Uterus (tissue), 4 donors: ENCODE data around the gene LSS. TPM values are rescaled to one million over a fixed set of nuclear protein-coding genes. Genes with fewer than 3 reads are reported as not detected.

ENCODE experiments used
- DNase-seq, 2 donors: peaks; one replicate each; pipeline ENCODE4 v3.0.0-alpha.2; 2019 to 2020
- H3K27ac ChIP-seq, 2 donors: fragments of 200-600 bp; sonication (generic); 1 replicate in 1 of 2; 2 replicates in 1 of 2; pipeline ENCODE4 v1.5.1; 2016 to 2018
- H3K27me3 ChIP-seq, 2 donors: fragments of 200-600 bp; sonication (generic); one replicate each; pipeline ENCODE4 v1.5.1; 2018 to 2019; ENCODE audit warnings: control low read depth in 1 of 2
- H3K36me3 ChIP-seq, 2 donors: fragments of 200-600 bp; sonication (generic); one replicate each; pipeline ENCODE4 v1.5.1; 2019; ENCODE audit warnings: control low read depth in 1 of 2
- H3K4me1 ChIP-seq, 2 donors: fragments of 200-600 bp; sonication (generic); one replicate each; pipeline ENCODE4 v1.5.1; 2018 to 2019; ENCODE audit warnings: control low read depth in 1 of 2
- H3K4me3 ChIP-seq, 2 donors: fragments of 200-600 bp; sonication (generic); 1 replicate in 1 of 2; 2 replicates in 1 of 2; pipeline ENCODE4 v1.5.1; 2018 to 2019; ENCODE audit warnings: mild to moderate bottlenecking in 1 of 2
- H3K9me3 ChIP-seq, 2 donors: fragments of 200-600 bp; sonication (generic); one replicate each; pipeline ENCODE4 v1.5.1; 2019; ENCODE audit warnings: control low read depth in 1 of 2
- POLR2A ChIP-seq, 2 donors: fragments of 450-650 bp; IDR thresholded peaks; one replicate each; pipeline ENCODE4 v1.6.1; 2016; ENCODE audit warnings: antibody characterized with exemption in 2 of 2, mild to moderate bottlenecking in 1 of 2, moderate library complexity in 1 of 2
- intact Hi-C: fragments of 100-400 bp; cut with DNase I; formaldehyde crosslinking; loops from one replicate; pipeline ENCODE4 v1.15.1; 2023; ENCODE audit warnings: low total_unique reads
- total RNA-seq, 4 donors: library from RNA; depleted of rRNA in 3 of 4; stranded (reverse); fragments of >200 nt in 3 of 4; gene quantifications; one replicate each; pipeline versions ENCODE4 v1.1.0 to v1.2.4, GENCODE V29; 2014 to 2023
- TF ChIP-seq, protein P1 (sequence below), 4 experiments: fragments of 200-600 bp in 2 of 4; fragments of 450-650 bp in 2 of 4; sonication (generic) in 2 of 4; IDR thresholded peaks; one replicate each; pipeline ENCODE4 v1.5.1; 2016 to 2019; ENCODE audit warnings: antibody characterized with exemption in 4 of 4, mild to moderate bottlenecking in 2 of 4, moderate library complexity in 1 of 4
- donor health status: DM: yes; HTN: yes; CAD: no.

LSS gene
- total RNA-seq, 4 donors from 2014 or later: 35.4 to 94.0 (median 41.5) TPM

DNA sequence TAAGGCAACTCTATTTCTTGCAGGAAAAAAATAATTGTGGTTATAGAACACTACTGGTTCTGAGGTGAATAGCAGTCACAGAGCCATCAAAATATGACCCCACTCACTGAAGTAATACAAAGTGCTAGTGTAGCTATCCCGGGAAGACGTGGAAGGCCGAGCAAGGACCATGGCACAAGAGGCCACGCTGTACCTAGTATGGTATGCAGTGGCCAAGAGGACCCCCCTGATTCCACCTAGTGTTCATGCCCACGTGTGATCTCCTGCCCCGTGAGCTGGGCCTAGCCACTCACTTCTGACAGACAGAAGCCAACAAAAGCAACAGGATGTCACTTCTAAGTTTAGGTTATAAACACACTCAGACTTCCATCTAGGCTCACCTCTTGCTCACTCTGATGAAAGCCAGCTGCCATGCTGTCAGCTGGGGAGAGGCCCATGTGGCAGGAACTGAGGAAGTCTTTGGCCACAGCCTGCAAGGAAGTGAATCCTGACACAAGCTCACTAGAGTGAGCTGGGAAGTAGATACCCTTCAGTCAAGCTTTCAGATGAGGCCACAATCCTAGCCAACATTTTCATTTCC is 21.7 kb upstream of the LSS start:
- intact Hi-C loops: no loop called here
- Histone ChIP-seq H3K27me3 (no peaks in the 10 kb centered on the region), H3K4me3 (no peak overlapping the region), H3K9me3 (no peaks in the 10 kb centered on the region), H3K4me1 (no peaks in the 10 kb centered on the region), H3K27ac (no peak overlapping the region), H3K36me3 (no peaks in the 10 kb centered on the region)
- TF ChIP-seq, protein P1, sequence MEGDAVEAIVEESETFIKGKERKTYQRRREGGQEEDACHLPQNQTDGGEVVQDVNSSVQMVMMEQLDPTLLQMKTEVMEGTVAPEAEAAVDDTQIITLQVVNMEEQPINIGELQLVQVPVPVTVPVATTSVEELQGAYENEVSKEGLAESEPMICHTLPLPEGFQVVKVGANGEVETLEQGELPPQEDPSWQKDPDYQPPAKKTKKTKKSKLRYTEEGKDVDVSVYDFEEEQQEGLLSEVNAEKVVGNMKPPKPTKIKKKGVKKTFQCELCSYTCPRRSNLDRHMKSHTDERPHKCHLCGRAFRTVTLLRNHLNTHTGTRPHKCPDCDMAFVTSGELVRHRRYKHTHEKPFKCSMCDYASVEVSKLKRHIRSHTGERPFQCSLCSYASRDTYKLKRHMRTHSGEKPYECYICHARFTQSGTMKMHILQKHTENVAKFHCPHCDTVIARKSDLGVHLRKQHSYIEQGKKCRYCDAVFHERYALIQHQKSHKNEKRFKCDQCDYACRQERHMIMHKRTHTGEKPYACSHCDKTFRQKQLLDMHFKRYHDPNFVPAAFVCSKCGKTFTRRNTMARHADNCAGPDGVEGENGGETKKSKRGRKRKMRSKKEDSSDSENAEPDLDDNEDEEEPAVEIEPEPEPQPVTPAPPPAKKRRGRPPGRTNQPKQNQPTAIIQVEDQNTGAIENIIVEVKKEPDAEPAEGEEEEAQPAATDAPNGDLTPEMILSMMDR (IDR thresholded peaks at IDR 0.05): no peak
- no peak for TF ChIP-seq POLR2A (IDR thresholded peaks at IDR 0.05)
- no peak for DNase-seq

DNA sequence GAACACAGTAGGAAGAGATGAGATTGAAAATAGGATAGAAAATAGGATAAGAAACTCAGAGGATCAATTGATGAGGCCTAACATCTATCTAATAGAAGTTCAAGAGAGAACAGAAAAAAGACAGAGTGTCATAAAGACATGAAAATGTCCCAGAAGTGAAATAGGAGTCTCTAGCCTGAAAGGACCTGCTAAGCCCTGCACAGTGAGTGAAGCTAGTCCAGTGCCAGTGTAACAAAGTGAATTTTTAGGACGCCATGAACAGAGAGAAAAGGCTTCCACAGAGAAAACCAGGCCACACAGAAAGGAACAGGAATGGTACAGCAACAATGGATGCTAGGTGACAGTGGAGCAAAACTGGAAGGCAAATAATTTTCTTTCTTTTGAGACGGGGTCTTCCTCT is 20.3 kb upstream of the LSS start:
- Histone ChIP-seq H3K27me3 (no peaks in the 10 kb centered on the region), H3K4me1 (no peaks in the 10 kb centered on the region), H3K4me3 (no peak overlapping the region), H3K36me3 (no peaks in the 10 kb centered on the region), H3K9me3 (no peaks in the 10 kb centered on the region), H3K27ac (no peak overlapping the region)
- no peak for DNase-seq
- intact Hi-C loops: no loop called here
- TF ChIP-seq, protein P1 (IDR thresholded peaks at IDR 0.05): no peak
- TF ChIP-seq POLR2A (IDR thresholded peaks at IDR 0.05): no peak

GRCh38 chr21:46248422-46248782 is 19.8 kb upstream of the LSS start:
- TF ChIP-seq, protein P1 (IDR thresholded peaks at IDR 0.05): no peak
- no peak for TF ChIP-seq POLR2A (IDR thresholded peaks at IDR 0.05)
- no peaks in the 10 kb centered on the region for H3K9me3 ChIP-seq
- intact Hi-C loops: no loop called here
- H3K27ac ChIP-seq: no peak overlapping the region
- DNase-seq: no peak
- H3K36me3 ChIP-seq: no peaks in the 10 kb centered on the region
- H3K4me3 ChIP-seq: no peak overlapping the region
- no peaks in the 10 kb centered on the region for H3K4me1 ChIP-seq
- no peaks in the 10 kb centered on the region for H3K27me3 ChIP-seq

GRCh38 chr21:46247699-46248421 is 19.3 kb upstream of the LSS start:
- no peaks in the 10 kb centered on the region for H3K27me3 ChIP-seq
- no peak overlapping the region for H3K4me3 ChIP-seq
- no peaks in the 10 kb centered on the region for H3K36me3 ChIP-seq
- no peaks in the 10 kb centered on the region for H3K9me3 ChIP-seq
- intact Hi-C loops: no loop called here
- no peak for DNase-seq
- no peaks in the 10 kb centered on the region for H3K4me1 ChIP-seq
- TF ChIP-seq, protein P1 (IDR thresholded peaks at IDR 0.05): no peak
- TF ChIP-seq POLR2A (IDR thresholded peaks at IDR 0.05): no peak
- no peak overlapping the region for H3K27ac ChIP-seq

DNA sequence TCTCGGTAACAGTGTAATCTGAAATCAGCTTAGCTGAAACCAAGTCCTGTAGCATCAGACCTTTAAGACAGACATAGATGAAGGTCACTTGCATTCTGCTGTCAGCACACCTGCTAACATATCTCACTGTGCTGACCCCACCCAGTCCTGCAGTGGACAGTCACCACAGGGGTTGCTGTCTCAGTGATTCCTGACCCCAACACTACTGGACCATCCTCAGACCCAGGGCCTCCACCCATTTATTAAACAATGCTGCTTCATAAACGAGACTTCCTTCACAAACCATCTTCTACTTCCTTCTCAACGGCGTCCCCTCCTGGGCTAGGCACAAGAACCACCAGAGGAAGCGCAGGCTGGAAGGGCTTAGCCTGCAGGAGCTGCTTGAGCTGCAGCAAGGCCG is 17.8 kb upstream of the LSS start:
- no peaks in the 10 kb centered on the region for H3K27me3 ChIP-seq
- H3K9me3 ChIP-seq: no peaks in the 10 kb centered on the region
- no peak for DNase-seq
- peaks cover 0 to 3% of the 10 kb centered on the region in 2 donors for H3K36me3 ChIP-seq
- no peak overlapping the region for H3K27ac ChIP-seq
- no peak overlapping the region for H3K4me3 ChIP-seq
- TF ChIP-seq, protein P1 (IDR thresholded peaks at IDR 0.05): no peak
- no peak for TF ChIP-seq POLR2A (IDR thresholded peaks at IDR 0.05)
- intact Hi-C loops: no loop called here
- no peaks in the 10 kb centered on the region for H3K4me1 ChIP-seq
